ENCODE measurements around the gene CDKAL1. TPM values are rescaled to one million over a fixed set of nuclear protein-coding genes. Genes with fewer than 3 reads are reported as not detected.

CDKAL1 gene
- total RNA-seq, 1 experiment from 2014 or later = 20.6 TPM

DNA sequence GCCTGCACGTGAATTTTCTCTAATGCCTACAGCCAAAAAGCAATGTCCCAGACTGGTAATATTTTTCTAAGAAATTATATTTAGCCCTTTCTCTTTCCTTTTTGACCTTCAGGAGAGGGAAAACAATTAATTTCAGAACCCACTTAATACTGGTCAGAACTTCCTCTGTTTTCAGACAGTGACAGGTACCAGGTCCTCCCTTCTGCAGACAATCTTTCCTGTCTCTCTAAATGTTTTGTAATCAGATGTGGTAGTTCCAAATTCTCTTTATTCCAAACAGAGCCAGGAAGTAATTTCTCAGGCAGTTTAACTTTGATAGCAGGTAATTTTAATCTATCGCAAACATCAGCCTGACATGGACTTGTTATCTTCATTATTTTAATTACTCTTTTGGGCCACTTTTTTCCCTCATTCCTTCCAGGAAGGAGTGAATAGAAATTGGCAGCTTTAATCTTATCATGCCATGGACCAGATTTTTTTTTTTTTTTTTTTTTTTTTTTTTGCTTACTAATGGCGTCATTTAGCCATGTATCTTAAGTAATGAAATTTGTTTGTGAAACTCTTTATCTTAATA, 710.7 kb downstream of the CDKAL1 start (continued):
- no peak for TF ChIP-seq TEAD1 (CRISPR knock-in tag; IDR thresholded peaks at IDR 0.05)

DNA sequence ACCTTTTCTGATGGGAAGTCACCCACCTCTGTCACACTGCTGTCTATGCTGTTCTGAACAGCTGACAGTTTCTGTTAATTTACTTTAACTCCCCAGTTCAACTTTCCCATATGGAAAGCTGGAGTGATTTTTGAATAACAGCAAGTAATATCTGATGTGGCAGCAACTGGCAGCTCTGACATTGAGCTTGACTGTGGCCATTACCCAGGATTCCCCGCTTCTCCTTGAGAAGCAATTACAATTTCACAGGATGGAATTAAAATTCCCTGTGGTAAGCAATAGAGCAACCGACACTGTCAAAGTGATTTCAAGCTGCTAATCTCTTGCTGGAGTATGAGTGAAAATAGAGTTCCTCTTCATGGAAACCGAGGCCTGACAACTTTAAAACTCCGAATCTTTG, 711.2 kb downstream of the CDKAL1 start:
- DNase-seq (ENCODE audit: low spot score) (no peak), ATAC-seq (no peak)
- H3K27ac Mint-ChIP-seq = no peak overlapping the region
- H3K27me3 Mint-ChIP-seq (ENCODE audit: low read depth) = no peaks in the 10 kb centered on the region; the same call in 1 of the 2 replicates
- CTCF ChIA-PET = no interaction called here
- no peak for TF ChIP-seq ZNF671 (CRISPR knock-in tag; IDR thresholded peaks at IDR 0.05)
- TF ChIP-seq, protein P1, sequence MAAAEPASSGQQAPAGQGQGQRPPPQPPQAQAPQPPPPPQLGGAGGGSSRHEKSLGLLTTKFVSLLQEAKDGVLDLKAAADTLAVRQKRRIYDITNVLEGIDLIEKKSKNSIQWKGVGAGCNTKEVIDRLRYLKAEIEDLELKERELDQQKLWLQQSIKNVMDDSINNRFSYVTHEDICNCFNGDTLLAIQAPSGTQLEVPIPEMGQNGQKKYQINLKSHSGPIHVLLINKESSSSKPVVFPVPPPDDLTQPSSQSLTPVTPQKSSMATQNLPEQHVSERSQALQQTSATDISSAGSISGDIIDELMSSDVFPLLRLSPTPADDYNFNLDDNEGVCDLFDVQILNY (CRISPR knock-in tag; IDR thresholded peaks at IDR 0.05) = no peak
- no peak for TF ChIP-seq GRHL2 (CRISPR knock-in tag; IDR thresholded peaks at IDR 0.05; ENCODE audit: insufficient replicate concordance, severe bottlenecking)
- TF ChIP-seq, protein P2, sequence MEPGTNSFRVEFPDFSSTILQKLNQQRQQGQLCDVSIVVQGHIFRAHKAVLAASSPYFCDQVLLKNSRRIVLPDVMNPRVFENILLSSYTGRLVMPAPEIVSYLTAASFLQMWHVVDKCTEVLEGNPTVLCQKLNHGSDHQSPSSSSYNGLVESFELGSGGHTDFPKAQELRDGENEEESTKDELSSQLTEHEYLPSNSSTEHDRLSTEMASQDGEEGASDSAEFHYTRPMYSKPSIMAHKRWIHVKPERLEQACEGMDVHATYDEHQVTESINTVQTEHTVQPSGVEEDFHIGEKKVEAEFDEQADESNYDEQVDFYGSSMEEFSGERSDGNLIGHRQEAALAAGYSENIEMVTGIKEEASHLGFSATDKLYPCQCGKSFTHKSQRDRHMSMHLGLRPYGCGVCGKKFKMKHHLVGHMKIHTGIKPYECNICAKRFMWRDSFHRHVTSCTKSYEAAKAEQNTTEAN (CRISPR knock-in tag; IDR thresholded peaks at IDR 0.05) = no peak
- TF ChIP-seq FOXJ3 (CRISPR knock-in tag; IDR thresholded peaks at IDR 0.05; ENCODE audit: borderline replicate concordance) = no peak
- TF ChIP-seq ZNF121 (CRISPR knock-in tag; IDR thresholded peaks at IDR 0.05) = no peak
- no peak for TF ChIP-seq CREM (CRISPR knock-in tag; IDR thresholded peaks at IDR 0.05)
- no peak for TF ChIP-seq MYBL2 (CRISPR knock-in tag; IDR thresholded peaks at IDR 0.05)
- no peak for TF ChIP-seq NFE2L1 (CRISPR knock-in tag; IDR thresholded peaks at IDR 0.05)
- no peak for TF ChIP-seq GABPB1 (CRISPR knock-in tag; IDR thresholded peaks at IDR 0.05)
- TF ChIP-seq, protein P3, sequence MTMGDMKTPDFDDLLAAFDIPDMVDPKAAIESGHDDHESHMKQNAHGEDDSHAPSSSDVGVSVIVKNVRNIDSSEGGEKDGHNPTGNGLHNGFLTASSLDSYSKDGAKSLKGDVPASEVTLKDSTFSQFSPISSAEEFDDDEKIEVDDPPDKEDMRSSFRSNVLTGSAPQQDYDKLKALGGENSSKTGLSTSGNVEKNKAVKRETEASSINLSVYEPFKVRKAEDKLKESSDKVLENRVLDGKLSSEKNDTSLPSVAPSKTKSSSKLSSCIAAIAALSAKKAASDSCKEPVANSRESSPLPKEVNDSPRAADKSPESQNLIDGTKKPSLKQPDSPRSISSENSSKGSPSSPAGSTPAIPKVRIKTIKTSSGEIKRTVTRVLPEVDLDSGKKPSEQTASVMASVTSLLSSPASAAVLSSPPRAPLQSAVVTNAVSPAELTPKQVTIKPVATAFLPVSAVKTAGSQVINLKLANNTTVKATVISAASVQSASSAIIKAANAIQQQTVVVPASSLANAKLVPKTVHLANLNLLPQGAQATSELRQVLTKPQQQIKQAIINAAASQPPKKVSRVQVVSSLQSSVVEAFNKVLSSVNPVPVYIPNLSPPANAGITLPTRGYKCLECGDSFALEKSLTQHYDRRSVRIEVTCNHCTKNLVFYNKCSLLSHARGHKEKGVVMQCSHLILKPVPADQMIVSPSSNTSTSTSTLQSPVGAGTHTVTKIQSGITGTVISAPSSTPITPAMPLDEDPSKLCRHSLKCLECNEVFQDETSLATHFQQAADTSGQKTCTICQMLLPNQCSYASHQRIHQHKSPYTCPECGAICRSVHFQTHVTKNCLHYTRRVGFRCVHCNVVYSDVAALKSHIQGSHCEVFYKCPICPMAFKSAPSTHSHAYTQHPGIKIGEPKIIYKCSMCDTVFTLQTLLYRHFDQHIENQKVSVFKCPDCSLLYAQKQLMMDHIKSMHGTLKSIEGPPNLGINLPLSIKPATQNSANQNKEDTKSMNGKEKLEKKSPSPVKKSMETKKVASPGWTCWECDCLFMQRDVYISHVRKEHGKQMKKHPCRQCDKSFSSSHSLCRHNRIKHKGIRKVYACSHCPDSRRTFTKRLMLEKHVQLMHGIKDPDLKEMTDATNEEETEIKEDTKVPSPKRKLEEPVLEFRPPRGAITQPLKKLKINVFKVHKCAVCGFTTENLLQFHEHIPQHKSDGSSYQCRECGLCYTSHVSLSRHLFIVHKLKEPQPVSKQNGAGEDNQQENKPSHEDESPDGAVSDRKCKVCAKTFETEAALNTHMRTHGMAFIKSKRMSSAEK (CRISPR knock-in tag; IDR thresholded peaks at IDR 0.05; ENCODE audit: borderline replicate concordance) = no peak
- TF ChIP-seq, protein P4, sequence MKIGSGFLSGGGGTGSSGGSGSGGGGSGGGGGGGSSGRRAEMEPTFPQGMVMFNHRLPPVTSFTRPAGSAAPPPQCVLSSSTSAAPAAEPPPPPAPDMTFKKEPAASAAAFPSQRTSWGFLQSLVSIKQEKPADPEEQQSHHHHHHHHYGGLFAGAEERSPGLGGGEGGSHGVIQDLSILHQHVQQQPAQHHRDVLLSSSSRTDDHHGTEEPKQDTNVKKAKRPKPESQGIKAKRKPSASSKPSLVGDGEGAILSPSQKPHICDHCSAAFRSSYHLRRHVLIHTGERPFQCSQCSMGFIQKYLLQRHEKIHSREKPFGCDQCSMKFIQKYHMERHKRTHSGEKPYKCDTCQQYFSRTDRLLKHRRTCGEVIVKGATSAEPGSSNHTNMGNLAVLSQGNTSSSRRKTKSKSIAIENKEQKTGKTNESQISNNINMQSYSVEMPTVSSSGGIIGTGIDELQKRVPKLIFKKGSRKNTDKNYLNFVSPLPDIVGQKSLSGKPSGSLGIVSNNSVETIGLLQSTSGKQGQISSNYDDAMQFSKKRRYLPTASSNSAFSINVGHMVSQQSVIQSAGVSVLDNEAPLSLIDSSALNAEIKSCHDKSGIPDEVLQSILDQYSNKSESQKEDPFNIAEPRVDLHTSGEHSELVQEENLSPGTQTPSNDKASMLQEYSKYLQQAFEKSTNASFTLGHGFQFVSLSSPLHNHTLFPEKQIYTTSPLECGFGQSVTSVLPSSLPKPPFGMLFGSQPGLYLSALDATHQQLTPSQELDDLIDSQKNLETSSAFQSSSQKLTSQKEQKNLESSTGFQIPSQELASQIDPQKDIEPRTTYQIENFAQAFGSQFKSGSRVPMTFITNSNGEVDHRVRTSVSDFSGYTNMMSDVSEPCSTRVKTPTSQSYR (CRISPR knock-in tag; IDR thresholded peaks at IDR 0.05) = no peak
- no peak for TF ChIP-seq GTF2I (CRISPR knock-in tag; conservative IDR thresholded peaks at IDR 0.05)
- TF ChIP-seq, protein P5, sequence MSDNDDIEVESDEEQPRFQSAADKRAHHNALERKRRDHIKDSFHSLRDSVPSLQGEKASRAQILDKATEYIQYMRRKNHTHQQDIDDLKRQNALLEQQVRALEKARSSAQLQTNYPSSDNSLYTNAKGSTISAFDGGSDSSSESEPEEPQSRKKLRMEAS (CRISPR knock-in tag; IDR thresholded peaks at IDR 0.05) = no peak
- no peak for TF ChIP-seq ZNF416 (CRISPR knock-in tag; IDR thresholded peaks at IDR 0.05)
- TF ChIP-seq ELF4 (CRISPR knock-in tag; IDR thresholded peaks at IDR 0.05; ENCODE audit: low read depth) = no peak
- no peak for TF ChIP-seq SMAD4 (CRISPR knock-in tag; IDR thresholded peaks at IDR 0.05)
- no peak for TF ChIP-seq SP1 (CRISPR knock-in tag; conservative IDR thresholded peaks at IDR 0.05)
- TF ChIP-seq SMAD3 (CRISPR knock-in tag; IDR thresholded peaks at IDR 0.05; ENCODE audit: borderline replicate concordance) = no peak
- no peak overlapping the region for H3K4me3 Mint-ChIP-seq
- POLR2A ChIA-PET = no interaction called here
- H3K36me3 Mint-ChIP-seq = 0 out of 2 replicates have a peak, but pooled peaks cover 2% of the 10 kb centered on the region
- H3K4me1 Mint-ChIP-seq = no peaks in the 10 kb centered on the region
- H3K9me3 Mint-ChIP-seq = peaks cover 19% of the 10 kb centered on the region
